ENCODE measurements around the gene OLIG3. TPM values are rescaled to one million over a fixed set of nuclear protein-coding genes. Genes with fewer than 3 reads are reported as not detected.
A peak's percentile ranks its signal among the peaks of the same experiment; 100 is the strongest.

OLIG3 gene
- total RNA-seq, 1 experiment from 2014 or later = 5.4 TPM

DNA sequence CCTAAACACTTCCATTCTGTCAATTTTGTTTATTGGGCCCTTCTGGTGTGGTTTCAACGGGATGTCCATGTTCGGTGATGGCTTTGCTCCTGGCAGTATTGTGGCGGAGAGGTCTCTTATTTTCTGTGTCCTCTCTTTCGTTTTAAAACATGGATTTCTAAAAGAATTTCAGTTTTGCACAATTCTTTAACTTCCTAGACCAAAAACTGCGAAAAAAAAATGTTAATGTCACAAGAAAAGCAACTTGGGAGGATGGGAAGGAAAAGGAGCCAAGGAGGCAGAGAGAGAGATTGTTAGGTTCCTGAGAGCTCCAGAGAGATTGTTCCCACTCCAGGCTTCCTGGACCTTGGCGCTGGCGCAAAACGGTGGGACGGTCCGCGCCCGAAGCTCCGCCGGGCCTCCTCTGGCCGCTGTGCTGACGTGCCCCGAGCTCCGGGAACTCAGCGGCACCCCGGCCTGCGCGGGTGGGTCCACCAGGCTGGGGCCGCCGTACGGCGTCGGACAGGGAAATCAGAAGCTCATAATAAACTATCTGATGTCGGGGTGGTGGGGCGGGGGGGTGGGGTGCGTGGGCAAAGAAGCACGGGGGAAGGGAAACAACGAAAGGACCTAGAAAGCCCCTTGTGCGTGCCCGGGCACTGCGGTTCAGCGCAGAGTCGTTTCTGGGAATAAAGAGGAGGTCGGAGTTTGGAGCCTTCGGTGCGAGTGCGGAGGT, 951 bp upstream of the OLIG3 start:
- DNase-seq (ENCODE audit: low spot score) = peak; percentile 46
- POLR2A ChIA-PET = interaction anchor here (2.8 kb wide), 1 partner anchor 9 kb away, joined by 10 read pairs; no protein-coding TSS in a partner anchor
- TF ChIP-seq NR1H2 (CRISPR knock-in tag; IDR thresholded peaks at IDR 0.05) = no peak
- TF ChIP-seq, protein P1, sequence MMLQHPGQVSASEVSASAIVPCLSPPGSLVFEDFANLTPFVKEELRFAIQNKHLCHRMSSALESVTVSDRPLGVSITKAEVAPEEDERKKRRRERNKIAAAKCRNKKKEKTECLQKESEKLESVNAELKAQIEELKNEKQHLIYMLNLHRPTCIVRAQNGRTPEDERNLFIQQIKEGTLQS (CRISPR knock-in tag; conservative IDR thresholded peaks at IDR 0.05) = no peak
- TF ChIP-seq ZNF138 (CRISPR knock-in tag; conservative IDR thresholded peaks at IDR 0.05) = no peak
- TF ChIP-seq, protein P2, sequence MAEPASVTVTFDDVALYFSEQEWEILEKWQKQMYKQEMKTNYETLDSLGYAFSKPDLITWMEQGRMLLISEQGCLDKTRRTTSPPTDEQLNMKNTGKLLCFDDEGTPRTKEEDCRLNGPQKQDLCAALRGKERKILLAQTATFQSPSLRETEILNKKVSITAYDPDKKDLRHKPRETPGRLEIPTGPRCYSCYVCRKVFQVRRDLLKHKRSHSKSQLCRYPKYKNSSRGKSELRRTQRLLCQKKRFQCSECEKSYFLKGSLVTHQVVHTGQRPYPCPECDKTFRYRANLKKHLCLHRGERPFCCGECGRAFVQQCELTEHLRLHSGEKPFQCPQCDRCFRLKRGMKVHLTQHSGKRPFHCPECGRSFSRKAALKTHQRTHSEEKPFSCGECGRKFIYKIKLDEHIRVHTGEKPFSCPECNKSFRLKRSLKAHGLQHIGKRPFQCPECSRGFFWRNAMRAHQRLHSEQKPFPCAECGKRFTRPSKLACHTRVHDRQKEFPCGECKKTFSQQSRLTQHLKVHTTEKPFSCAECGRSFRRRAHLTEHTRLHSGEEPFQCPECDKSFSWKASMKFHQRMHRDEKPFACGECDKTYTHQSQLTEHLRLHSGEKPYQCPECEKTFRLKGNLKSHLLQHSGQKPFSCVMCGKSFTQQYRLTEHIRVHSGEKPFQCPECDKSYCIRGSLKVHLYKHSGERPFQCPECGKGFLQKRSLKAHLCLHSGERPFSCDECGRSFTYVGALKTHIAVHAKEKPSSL (CRISPR knock-in tag; conservative IDR thresholded peaks at IDR 0.05) = no peak
- no peak for TF ChIP-seq CBFB (CRISPR knock-in tag; IDR thresholded peaks at IDR 0.05; ENCODE audit: low read depth)
- TF ChIP-seq, protein P3, sequence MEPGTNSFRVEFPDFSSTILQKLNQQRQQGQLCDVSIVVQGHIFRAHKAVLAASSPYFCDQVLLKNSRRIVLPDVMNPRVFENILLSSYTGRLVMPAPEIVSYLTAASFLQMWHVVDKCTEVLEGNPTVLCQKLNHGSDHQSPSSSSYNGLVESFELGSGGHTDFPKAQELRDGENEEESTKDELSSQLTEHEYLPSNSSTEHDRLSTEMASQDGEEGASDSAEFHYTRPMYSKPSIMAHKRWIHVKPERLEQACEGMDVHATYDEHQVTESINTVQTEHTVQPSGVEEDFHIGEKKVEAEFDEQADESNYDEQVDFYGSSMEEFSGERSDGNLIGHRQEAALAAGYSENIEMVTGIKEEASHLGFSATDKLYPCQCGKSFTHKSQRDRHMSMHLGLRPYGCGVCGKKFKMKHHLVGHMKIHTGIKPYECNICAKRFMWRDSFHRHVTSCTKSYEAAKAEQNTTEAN (CRISPR knock-in tag; IDR thresholded peaks at IDR 0.05) = no peak
- TF ChIP-seq, protein P4, sequence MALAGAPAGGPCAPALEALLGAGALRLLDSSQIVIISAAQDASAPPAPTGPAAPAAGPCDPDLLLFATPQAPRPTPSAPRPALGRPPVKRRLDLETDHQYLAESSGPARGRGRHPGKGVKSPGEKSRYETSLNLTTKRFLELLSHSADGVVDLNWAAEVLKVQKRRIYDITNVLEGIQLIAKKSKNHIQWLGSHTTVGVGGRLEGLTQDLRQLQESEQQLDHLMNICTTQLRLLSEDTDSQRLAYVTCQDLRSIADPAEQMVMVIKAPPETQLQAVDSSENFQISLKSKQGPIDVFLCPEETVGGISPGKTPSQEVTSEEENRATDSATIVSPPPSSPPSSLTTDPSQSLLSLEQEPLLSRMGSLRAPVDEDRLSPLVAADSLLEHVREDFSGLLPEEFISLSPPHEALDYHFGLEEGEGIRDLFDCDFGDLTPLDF (CRISPR knock-in tag; IDR thresholded peaks at IDR 0.05) = no peak
- TF ChIP-seq, protein P5, sequence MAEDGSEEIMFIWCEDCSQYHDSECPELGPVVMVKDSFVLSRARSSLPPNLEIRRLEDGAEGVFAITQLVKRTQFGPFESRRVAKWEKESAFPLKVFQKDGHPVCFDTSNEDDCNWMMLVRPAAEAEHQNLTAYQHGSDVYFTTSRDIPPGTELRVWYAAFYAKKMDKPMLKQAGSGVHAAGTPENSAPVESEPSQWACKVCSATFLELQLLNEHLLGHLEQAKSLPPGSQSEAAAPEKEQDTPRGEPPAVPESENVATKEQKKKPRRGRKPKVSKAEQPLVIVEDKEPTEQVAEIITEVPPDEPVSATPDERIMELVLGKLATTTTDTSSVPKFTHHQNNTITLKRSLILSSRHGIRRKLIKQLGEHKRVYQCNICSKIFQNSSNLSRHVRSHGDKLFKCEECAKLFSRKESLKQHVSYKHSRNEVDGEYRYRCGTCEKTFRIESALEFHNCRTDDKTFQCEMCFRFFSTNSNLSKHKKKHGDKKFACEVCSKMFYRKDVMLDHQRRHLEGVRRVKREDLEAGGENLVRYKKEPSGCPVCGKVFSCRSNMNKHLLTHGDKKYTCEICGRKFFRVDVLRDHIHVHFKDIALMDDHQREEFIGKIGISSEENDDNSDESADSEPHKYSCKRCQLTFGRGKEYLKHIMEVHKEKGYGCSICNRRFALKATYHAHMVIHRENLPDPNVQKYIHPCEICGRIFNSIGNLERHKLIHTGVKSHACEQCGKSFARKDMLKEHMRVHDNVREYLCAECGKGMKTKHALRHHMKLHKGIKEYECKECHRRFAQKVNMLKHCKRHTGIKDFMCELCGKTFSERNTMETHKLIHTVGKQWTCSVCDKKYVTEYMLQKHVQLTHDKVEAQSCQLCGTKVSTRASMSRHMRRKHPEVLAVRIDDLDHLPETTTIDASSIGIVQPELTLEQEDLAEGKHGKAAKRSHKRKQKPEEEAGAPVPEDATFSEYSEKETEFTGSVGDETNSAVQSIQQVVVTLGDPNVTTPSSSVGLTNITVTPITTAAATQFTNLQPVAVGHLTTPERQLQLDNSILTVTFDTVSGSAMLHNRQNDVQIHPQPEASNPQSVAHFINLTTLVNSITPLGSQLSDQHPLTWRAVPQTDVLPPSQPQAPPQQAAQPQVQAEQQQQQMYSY (CRISPR knock-in tag; IDR thresholded peaks at IDR 0.05) = no peak
- TF ChIP-seq, protein P6, sequence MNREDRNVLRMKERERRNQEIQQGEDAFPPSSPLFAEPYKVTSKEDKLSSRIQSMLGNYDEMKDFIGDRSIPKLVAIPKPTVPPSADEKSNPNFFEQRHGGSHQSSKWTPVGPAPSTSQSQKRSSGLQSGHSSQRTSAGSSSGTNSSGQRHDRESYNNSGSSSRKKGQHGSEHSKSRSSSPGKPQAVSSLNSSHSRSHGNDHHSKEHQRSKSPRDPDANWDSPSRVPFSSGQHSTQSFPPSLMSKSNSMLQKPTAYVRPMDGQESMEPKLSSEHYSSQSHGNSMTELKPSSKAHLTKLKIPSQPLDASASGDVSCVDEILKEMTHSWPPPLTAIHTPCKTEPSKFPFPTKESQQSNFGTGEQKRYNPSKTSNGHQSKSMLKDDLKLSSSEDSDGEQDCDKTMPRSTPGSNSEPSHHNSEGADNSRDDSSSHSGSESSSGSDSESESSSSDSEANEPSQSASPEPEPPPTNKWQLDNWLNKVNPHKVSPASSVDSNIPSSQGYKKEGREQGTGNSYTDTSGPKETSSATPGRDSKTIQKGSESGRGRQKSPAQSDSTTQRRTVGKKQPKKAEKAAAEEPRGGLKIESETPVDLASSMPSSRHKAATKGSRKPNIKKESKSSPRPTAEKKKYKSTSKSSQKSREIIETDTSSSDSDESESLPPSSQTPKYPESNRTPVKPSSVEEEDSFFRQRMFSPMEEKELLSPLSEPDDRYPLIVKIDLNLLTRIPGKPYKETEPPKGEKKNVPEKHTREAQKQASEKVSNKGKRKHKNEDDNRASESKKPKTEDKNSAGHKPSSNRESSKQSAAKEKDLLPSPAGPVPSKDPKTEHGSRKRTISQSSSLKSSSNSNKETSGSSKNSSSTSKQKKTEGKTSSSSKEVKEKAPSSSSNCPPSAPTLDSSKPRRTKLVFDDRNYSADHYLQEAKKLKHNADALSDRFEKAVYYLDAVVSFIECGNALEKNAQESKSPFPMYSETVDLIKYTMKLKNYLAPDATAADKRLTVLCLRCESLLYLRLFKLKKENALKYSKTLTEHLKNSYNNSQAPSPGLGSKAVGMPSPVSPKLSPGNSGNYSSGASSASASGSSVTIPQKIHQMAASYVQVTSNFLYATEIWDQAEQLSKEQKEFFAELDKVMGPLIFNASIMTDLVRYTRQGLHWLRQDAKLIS (CRISPR knock-in tag; IDR thresholded peaks at IDR 0.05; ENCODE audit: borderline replicate concordance) = no peak
- TF ChIP-seq MXD4 (CRISPR knock-in tag; IDR thresholded peaks at IDR 0.05; ENCODE audit: borderline replicate concordance) = no peak
- TF ChIP-seq NFE2L1 (CRISPR knock-in tag; IDR thresholded peaks at IDR 0.05) = no peak
- no peak for TF ChIP-seq IRF2 (CRISPR knock-in tag; IDR thresholded peaks at IDR 0.05; ENCODE audit: borderline replicate concordance, low read depth)
- no peak for TF ChIP-seq TCF7 (CRISPR knock-in tag; IDR thresholded peaks at IDR 0.05; ENCODE audit: low read depth)
- TF ChIP-seq, protein P7, sequence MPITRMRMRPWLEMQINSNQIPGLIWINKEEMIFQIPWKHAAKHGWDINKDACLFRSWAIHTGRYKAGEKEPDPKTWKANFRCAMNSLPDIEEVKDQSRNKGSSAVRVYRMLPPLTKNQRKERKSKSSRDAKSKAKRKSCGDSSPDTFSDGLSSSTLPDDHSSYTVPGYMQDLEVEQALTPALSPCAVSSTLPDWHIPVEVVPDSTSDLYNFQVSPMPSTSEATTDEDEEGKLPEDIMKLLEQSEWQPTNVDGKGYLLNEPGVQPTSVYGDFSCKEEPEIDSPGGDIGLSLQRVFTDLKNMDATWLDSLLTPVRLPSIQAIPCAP (CRISPR knock-in tag; IDR thresholded peaks at IDR 0.05) = no peak
- peaks cover 100% of the 10 kb centered on the region for H3K27me3 Mint-ChIP-seq (ENCODE audit: low read depth)
- no peaks in the 10 kb centered on the region for H3K9me3 Mint-ChIP-seq
- H3K4me3 Mint-ChIP-seq = peak overlapping the region; percentile 80
- no peaks in the 10 kb centered on the region for H3K36me3 Mint-ChIP-seq
- H3K4me1 Mint-ChIP-seq = peaks cover 65% of the 10 kb centered on the region
- ATAC-seq = no peak
- no peak overlapping the region for H3K27ac Mint-ChIP-seq
- CTCF ChIA-PET = interaction anchor here (1.0 to 3.9 kb wide), 3 partner anchors 18 to 94 kb away, joined by 4 to 41 read pairs (median 6); no protein-coding TSS in a partner anchor

Data from WTC11 (cell line).